HUES6 (cell line): ENCODE data around the gene RAD9A.

Source experiments
- H3K27ac ChIP-seq: 2 replicates; pipeline ENCODE4 v1.7.0; 2013; ENCODE audit warnings: low read depth, mild to moderate bottlenecking, low read length, inconsistent platforms
- H3K27me3 ChIP-seq: 2 replicates; pipeline ENCODE4 v1.6.1; 2013; ENCODE audit warnings: low read length; ENCODE audit not compliant: control insufficient read depth, insufficient read depth
- H3K36me3 ChIP-seq: 2 replicates; pipeline ENCODE4 v1.6.1; 2013; ENCODE audit warnings: low read length; ENCODE audit not compliant: control insufficient read depth, insufficient read depth
- H3K4me1 ChIP-seq: 2 replicates; pipeline ENCODE4 v1.6.1; 2013; ENCODE audit warnings: low read length; ENCODE audit not compliant: control insufficient read depth, insufficient read depth
- H3K4me3 ChIP-seq: 2 replicates; pipeline ENCODE4 v1.5.1; 2013; ENCODE audit warnings: low read depth, low read length
- H3K9ac ChIP-seq: one replicate; pipeline ENCODE4 v1.6.1; 2013; ENCODE audit warnings: mild to moderate bottlenecking, low read length
- H3K9me3 ChIP-seq: 2 replicates; pipeline ENCODE4 v1.6.1; 2013; ENCODE audit warnings: low read depth, low read length; ENCODE audit not compliant: control insufficient read depth, insufficient read depth

RAD9A gene

GRCh38 chr11:67434395-67434881, 42.7 kb downstream of the RAD9A start:
- Histone ChIP-seq H3K4me3 (no peak overlapping the region), H3K4me1 (peaks cover 25% of the 10 kb centered on the region), H3K36me3 (peaks cover 75% of the 10 kb centered on the region), H3K27me3 (no peaks in the 10 kb centered on the region), H3K27ac (no peak overlapping the region), H3K9me3 (no peaks in the 10 kb centered on the region), H3K9ac (no peak overlapping the region)

GRCh38 chr11:67435031-67435726, 43.4 kb downstream of the RAD9A start:
- Histone ChIP-seq H3K9ac (peak overlapping the region; percentile 47), H3K27me3 (no peaks in the 10 kb centered on the region), H3K9me3 (no peaks in the 10 kb centered on the region), H3K36me3 (peaks cover 72% of the 10 kb centered on the region), H3K27ac (peak overlapping the region; percentile 88), H3K4me1 (peaks cover 25% of the 10 kb centered on the region), H3K4me3 (no peak overlapping the region)

DNA sequence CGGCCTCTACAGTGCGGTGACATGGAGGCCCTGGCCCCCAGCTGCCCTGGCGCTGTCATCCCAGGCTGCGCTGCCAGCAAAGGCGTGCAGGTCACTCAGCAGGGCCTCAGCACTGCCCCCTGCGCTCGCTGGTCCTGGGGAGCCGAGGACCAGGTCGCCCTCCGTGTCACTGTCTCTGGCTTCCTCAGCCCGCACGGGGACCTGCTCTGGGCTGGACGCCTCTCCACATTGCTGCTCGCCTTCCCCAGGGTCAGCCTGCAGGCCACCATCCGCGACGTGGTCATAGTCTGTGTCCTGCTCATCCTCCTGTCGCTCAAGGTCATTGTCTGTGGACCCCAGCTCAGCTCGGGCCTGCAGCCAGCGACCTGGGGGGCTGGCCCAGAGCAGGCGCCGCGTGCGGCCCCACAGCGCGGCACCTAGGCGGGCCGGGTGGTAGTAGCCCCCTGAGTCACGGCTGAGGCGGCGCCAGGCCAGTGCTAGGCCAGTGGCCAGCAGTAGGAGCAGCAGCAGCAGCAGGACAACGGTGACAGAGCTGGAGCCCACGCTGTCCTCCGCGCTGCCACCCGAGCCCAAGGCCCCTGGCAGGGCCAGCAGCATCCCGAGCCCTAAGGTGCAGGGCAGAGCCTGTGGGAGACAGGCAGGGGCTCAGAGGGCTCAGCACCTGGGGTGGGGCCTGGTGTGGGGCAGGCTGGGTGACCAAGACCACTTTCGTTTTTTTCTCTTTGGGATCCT, 44.1 kb downstream of the RAD9A start:
- Histone ChIP-seq H3K4me1 (peaks cover 25% of the 10 kb centered on the region), H3K36me3 (peaks cover 74% of the 10 kb centered on the region), H3K27me3 (no peaks in the 10 kb centered on the region), H3K4me3 (no peak overlapping the region), H3K9me3 (no peaks in the 10 kb centered on the region), H3K27ac (peak overlapping the region; percentile 88), H3K9ac (peak overlapping the region; percentile 77)

DNA sequence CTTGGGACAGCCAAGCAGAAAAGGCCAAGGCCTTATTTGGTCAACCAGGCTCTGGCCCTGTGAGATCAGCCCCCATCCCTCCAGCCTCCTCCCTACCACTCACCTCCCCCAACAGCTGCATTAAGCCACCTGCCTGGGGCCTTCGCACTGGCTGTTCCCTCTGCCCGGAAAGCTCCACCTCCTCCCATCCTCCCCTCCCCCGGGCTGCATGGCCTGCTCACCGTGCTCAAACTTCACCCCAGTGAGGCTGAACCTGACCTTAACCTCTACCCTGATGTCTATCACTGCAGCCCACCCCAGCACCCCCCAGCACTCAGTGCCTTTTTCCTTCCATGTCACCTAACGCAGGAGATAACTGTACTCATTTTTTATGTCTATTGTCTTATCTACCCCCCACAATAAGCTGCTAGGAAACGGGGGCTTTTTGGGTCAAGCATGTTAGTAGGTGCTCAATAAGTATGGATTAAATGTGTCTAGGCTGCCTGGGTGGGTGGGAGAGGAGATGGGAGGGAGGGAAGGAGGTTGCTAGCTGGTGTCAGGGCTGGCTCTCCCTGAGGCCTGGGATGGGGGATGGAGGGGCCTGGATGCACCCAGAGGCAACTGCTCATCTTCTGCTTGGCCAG, 44.8 kb downstream of the RAD9A start:
- H3K27ac ChIP-seq: peak overlapping the region; percentile 88
- peaks cover 25% of the 10 kb centered on the region for H3K4me1 ChIP-seq
- peak overlapping the region; percentile 77 for H3K9ac ChIP-seq
- no peaks in the 10 kb centered on the region for H3K27me3 ChIP-seq
- no peaks in the 10 kb centered on the region for H3K9me3 ChIP-seq
- H3K36me3 ChIP-seq: peaks cover 76% of the 10 kb centered on the region
- H3K4me3 ChIP-seq: 0 out of 2 replicates have a peak overlapping the region, but pooled peaks have one; percentile 4

- 0 out of 2 replicates have a peak within 1 kb of the TSS, but pooled peaks have one; percentile 4 for H3K4me3 ChIP-seq
- H3K4me1 ChIP-seq: peaks cover 25% of the 10 kb centered on the region
- H3K36me3 ChIP-seq: peaks cover 75% of the 10 kb centered on the region
- peak within 1 kb of the TSS; percentile 70 for H3K9ac ChIP-seq
- no peaks in the 10 kb centered on the region for H3K27me3 ChIP-seq
- H3K9me3 ChIP-seq: no peaks in the 10 kb centered on the region
- peak within 1 kb of the TSS; percentile 88 for H3K27ac ChIP-seq
Observed at GRCh38 chr11:67437082-67437808, 45.5 kb downstream of the RAD9A start, which contains the start of gene PTPRCAP. TSS of gene PTPRCAP (minus strand) at chr11:67437682. CDS start at chr11:67437619, 63 bp downstream.

DNA sequence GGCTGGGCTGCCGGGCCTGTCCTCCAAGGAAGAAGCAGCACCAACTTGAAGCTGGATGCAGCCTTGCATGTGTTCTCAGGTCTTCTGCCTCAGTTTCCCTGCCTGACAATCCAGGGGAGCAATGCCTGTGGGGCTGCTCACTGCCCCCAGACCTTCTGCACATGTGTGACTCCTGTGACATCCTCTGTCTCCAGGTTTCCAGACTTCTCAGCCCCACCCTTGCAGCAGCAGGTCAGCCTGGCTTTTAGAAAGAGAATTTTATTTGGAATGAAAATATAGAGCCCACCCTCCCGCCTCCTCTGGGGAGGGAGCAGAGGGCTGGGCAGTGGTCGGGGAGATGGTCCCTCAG, 46.0 kb downstream of the RAD9A start:
- H3K9me3 ChIP-seq: no peaks in the 10 kb centered on the region
- H3K9ac ChIP-seq: peak overlapping the region; percentile 70
- H3K36me3 ChIP-seq: peaks cover 70% of the 10 kb centered on the region
- H3K4me3 ChIP-seq: no peak overlapping the region
- peak overlapping the region; percentile 88 for H3K27ac ChIP-seq
- no peaks in the 10 kb centered on the region for H3K27me3 ChIP-seq
- peaks cover 25% of the 10 kb centered on the region for H3K4me1 ChIP-seq

DNA sequence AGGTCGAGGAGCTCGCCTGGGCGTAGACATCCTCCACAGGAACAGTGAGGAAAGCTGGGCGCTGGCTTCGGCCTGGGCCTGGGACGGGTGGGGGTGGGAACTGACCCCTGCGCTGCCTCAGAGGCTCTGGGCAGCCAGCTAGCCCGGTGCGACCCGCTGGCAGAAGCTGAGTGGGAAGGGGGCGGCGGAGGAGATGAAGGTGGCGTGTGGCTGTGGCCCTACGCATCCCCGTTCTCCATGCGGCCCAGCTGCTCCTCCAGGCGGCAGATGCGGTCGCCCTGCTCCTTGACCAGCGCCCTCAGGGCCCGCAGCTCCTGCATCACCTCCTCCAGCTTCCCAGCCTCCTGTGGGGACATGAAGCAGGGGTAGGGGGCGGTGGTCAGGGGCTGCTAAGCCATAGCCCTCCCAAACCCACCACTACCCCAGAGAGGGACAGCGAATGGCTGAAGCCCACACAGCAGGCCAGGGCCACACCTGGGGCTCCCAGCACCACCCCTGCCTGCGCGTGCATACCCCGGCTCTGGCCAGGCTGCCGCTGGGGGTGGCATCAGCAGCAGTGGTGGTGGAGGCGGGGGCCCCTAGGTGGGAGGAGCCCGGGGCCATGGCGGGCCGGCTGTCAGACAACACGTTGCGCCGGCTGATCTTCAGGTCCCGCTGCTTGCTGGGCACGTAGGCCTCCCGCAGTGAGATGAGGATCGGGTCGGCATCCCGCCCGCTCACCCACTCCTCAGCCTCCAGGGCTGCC, 46.5 kb downstream of the RAD9A start:
- Histone ChIP-seq H3K27ac (no peak overlapping the region), H3K36me3 (peaks cover 64% of the 10 kb centered on the region), H3K9ac (peak overlapping the region; percentile 70), H3K4me3 (no peak overlapping the region), H3K4me1 (peaks cover 25% of the 10 kb centered on the region), H3K9me3 (no peaks in the 10 kb centered on the region), H3K27me3 (no peaks in the 10 kb centered on the region)

GRCh38 chr11:67439321-67440228, 47.8 kb downstream of the RAD9A start:
- H3K9me3 ChIP-seq: no peaks in the 10 kb centered on the region
- H3K27ac ChIP-seq: no peak overlapping the region
- no peaks in the 10 kb centered on the region for H3K27me3 ChIP-seq
- peaks cover 52% of the 10 kb centered on the region for H3K36me3 ChIP-seq
- no peak overlapping the region for H3K9ac ChIP-seq
- H3K4me1 ChIP-seq: peaks cover 25% of the 10 kb centered on the region
- no peak overlapping the region for H3K4me3 ChIP-seq

GRCh38 chr11:67440229-67441097, 48.7 kb downstream of the RAD9A start:
- Histone ChIP-seq H3K9ac (no peak overlapping the region), H3K9me3 (no peaks in the 10 kb centered on the region), H3K4me3 (no peak overlapping the region), H3K27me3 (no peaks in the 10 kb centered on the region), H3K36me3 (peaks cover 44% of the 10 kb centered on the region), H3K27ac (no peak overlapping the region), H3K4me1 (peaks cover 21% of the 10 kb centered on the region)
